Measurements from ENCODE around the gene ZNF48.

DNA sequence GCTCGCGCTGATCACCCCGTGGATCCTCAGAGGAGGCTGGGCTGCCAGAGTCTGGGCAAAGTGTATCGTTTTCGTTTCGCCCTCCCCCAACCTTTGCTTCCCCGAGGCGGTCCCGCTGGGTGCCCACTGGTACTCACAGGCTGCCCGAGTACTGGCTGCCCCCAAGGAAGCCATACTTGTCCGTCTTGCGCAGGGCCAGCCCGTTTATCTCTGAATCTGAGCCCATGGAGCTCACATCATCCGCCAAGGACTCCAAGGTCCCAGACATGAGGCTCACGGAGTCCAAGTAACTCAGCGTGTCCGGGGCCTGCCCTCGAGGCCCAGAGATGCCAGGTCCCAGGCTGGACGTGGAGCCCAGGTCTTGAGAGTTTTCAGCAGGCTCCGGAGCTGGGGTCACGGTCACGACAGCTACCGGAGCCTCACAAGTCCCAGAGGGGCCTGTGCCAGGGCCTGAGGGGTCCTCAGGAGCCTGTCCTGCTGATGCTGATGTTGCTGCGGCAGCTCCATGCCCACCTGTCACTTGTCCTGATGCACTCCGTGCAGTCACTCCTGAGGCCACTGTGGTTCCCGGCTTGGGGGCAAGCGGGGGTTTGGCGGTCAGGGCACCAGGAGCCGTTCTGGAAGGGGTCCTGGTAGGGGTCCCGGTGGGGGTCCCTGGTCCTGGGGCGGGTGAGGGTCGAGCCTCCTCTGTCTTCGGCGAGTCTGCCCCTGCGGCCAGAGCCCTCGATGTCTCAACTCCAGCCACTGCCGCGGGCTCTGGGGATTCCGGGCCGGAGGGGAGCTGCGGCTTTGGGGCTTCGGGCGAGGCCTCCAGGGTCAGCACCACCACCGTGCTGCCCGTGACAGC lies 25.9 kb upstream of the ZNF48 start:
- TF ChIP-seq, protein P1, sequence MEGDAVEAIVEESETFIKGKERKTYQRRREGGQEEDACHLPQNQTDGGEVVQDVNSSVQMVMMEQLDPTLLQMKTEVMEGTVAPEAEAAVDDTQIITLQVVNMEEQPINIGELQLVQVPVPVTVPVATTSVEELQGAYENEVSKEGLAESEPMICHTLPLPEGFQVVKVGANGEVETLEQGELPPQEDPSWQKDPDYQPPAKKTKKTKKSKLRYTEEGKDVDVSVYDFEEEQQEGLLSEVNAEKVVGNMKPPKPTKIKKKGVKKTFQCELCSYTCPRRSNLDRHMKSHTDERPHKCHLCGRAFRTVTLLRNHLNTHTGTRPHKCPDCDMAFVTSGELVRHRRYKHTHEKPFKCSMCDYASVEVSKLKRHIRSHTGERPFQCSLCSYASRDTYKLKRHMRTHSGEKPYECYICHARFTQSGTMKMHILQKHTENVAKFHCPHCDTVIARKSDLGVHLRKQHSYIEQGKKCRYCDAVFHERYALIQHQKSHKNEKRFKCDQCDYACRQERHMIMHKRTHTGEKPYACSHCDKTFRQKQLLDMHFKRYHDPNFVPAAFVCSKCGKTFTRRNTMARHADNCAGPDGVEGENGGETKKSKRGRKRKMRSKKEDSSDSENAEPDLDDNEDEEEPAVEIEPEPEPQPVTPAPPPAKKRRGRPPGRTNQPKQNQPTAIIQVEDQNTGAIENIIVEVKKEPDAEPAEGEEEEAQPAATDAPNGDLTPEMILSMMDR (IDR thresholded peaks at IDR 0.05), result no peak
- no peak for TF ChIP-seq POLR2A (IDR thresholded peaks at IDR 0.05)

All from heart left ventricle (tissue), 13 donors.